IMR-90 (cell line): Measurements from ENCODE around the gene ERAP2. TPM values are rescaled to one million over a fixed set of nuclear protein-coding genes. Genes with fewer than 3 reads are reported as not detected.

ENCODE experiments used
- ATAC-seq: fragments of 200-7000 bp; cut with Tn5 transposase; 2 replicates; pipeline ENCODE4 v1.9.1; 2020; ENCODE audit warnings: low read depth, mild to moderate bottlenecking, moderate library complexity
- BruUV-seq: library from RNA; stranded (reverse); fragments of 400-500 nt; replicated peaks from 2 replicates; lab custom pipeline; 2021; lab: Mats Ljungman, UMichigan
- CTCF ChIA-PET: fragments of 300-600 bp; formaldehyde crosslinking; extraction: SDS; loops from one replicate; lab custom pipeline; 2021; ENCODE audit warnings: antibody characterized with exemption; lab: Yijun Ruan, JAX
- POLR2A ChIA-PET: fragments of 300-600 bp; sonication (Branson Sonifier 250); formaldehyde crosslinking; loops from one replicate; lab custom pipeline; 2022; ENCODE audit warnings: antibody characterized with exemption; ENCODE audit not compliant: unreplicated experiment; lab: Charles Lee
- DNase-seq: peaks from one replicate; pipeline ENCODE4 v3.0.0; 2013
- H2AFZ ChIP-seq: replicated peaks from 2 replicates; pipeline ENCODE3; 2013; ENCODE audit warnings: low read length, mild to moderate bottlenecking; ENCODE audit not compliant: poor library complexity
- H2AK5ac ChIP-seq: 2 replicates; pipeline ENCODE4 v1.6.1; 2013; ENCODE audit warnings: low read depth, low read length, inconsistent platforms
- H2AK9ac ChIP-seq: replicated peaks from 2 replicates; pipeline ENCODE3; 2013; ENCODE audit warnings: mild to moderate bottlenecking, low read depth, low read length, moderate library complexity; ENCODE audit not compliant: poor library complexity
- H2BK120ac ChIP-seq: 2 replicates; pipeline ENCODE4 v1.6.1; 2013; ENCODE audit warnings: low read depth, low read length, inconsistent platforms
- H2BK15ac ChIP-seq: 3 replicates; pipeline ENCODE4 v1.6.1; 2013; ENCODE audit warnings: low read depth, low read length, inconsistent platforms
- H2BK20ac ChIP-seq: 2 replicates; pipeline ENCODE4 v1.6.1; 2013; ENCODE audit warnings: low read depth, mild to moderate bottlenecking, inconsistent platforms, low read length, moderate library complexity
- H2BK5ac ChIP-seq: 2 replicates; pipeline ENCODE4 v1.6.1; 2013; ENCODE audit warnings: mild to moderate bottlenecking, low read depth, low read length, inconsistent platforms; ENCODE audit not compliant: poor library complexity, severe bottlenecking
- H3K14ac ChIP-seq: replicated peaks from 2 replicates; pipeline ENCODE4 v1.6.1; 2013; ENCODE audit warnings: low read depth, low read length, inconsistent platforms
- H3K18ac ChIP-seq: 2 replicates; pipeline ENCODE4 v1.6.1; 2013; ENCODE audit warnings: low read depth, low read length, control low read depth
- H3K23ac ChIP-seq: 2 replicates; pipeline ENCODE4 v1.6.1; 2013; ENCODE audit warnings: low read depth, low read length, inconsistent platforms
- H3K27ac ChIP-seq: 2 replicates; pipeline ENCODE4 v1.5.1; 2013; ENCODE audit warnings: mild to moderate bottlenecking, control low read depth, low read length; ENCODE audit not compliant: insufficient read depth
- H3K27me3 ChIP-seq: 2 replicates; pipeline ENCODE4 v1.6.1; 2013; ENCODE audit warnings: low read length; ENCODE audit not compliant: control insufficient read depth, insufficient read depth
- H3K36me3 ChIP-seq: 2 replicates; pipeline ENCODE4 v1.6.1; 2013; ENCODE audit warnings: low read length, mixed read lengths; ENCODE audit not compliant: control insufficient read depth, insufficient read depth
- H3K4ac ChIP-seq: 2 replicates; pipeline ENCODE4 v1.6.1; 2013; ENCODE audit warnings: low read depth, low read length, inconsistent platforms
- H3K4me1 ChIP-seq: 2 replicates; pipeline ENCODE4 v1.6.1; 2013; ENCODE audit warnings: low read length, mixed read lengths; ENCODE audit not compliant: control insufficient read depth, insufficient read depth
- H3K4me2 ChIP-seq: 2 replicates; pipeline ENCODE4 v1.6.1; 2013; ENCODE audit warnings: low read depth, mild to moderate bottlenecking, control low read depth, low read length, moderate library complexity
- H3K4me3 ChIP-seq: 2 replicates; pipeline ENCODE4 v1.5.1; 2013; ENCODE audit warnings: low read depth, mild to moderate bottlenecking, control low read depth, low read length, moderate library complexity; ENCODE audit not compliant: insufficient read depth
- H3K56ac ChIP-seq: 2 replicates; pipeline ENCODE4 v1.6.1; 2013; ENCODE audit warnings: low read length, inconsistent platforms; ENCODE audit not compliant: insufficient read depth; ENCODE audit errors: extremely low read depth
- H3K79me1 ChIP-seq, 2 experiments: 2 replicates each; pipeline ENCODE4 v1.6.1; 2013; ENCODE audit warnings: low read length in 2 of 2, inconsistent platforms in 1 of 2, low read depth in 1 of 2
- H3K9ac ChIP-seq: 2 replicates; pipeline ENCODE4 v1.6.1; 2013; ENCODE audit warnings: low read depth, low read length, control low read depth
- H3K9me1 ChIP-seq: 2 replicates; pipeline ENCODE4 v1.6.1; 2013; ENCODE audit warnings: low read length, inconsistent platforms; ENCODE audit not compliant: insufficient read depth
- H3K9me3 ChIP-seq: 2 replicates; pipeline ENCODE4 v1.6.1; 2013; ENCODE audit warnings: low read length; ENCODE audit not compliant: control insufficient read depth, insufficient read depth
- H4K20me1 ChIP-seq: 2 replicates; pipeline ENCODE4 v1.6.1; 2013; ENCODE audit warnings: low read length, inconsistent platforms; ENCODE audit not compliant: insufficient read depth
- H4K5ac ChIP-seq: 2 replicates; pipeline ENCODE4 v1.6.1; 2013; ENCODE audit warnings: mild to moderate bottlenecking, low read depth, low read length, control low read depth
- H4K8ac ChIP-seq, 2 experiments: 2 replicates each; pipeline ENCODE4 v1.6.1; 2013; ENCODE audit warnings: low read depth in 2 of 2, low read length in 2 of 2, control low read depth in 1 of 2, inconsistent platforms in 1 of 2
- H4K91ac ChIP-seq: 2 replicates; pipeline ENCODE4 v1.6.1; 2013; ENCODE audit warnings: low read depth, low read length, inconsistent platforms; ENCODE audit not compliant: insufficient read depth
- BHLHE40 ChIP-seq: fragments of 150-350 bp; IDR thresholded peaks from 2 replicates; pipeline ENCODE4 v1.6.1; 2016; ENCODE audit warnings: mild to moderate bottlenecking, low read depth, low read length
- CEBPB ChIP-seq: IDR thresholded peaks from 2 replicates; pipeline ENCODE4 v1.6.1; 2012; ENCODE audit warnings: low read depth, low read length, improper control_type of control experiment
- CHD1 ChIP-seq: IDR thresholded peaks from 2 replicates; pipeline ENCODE4 v1.6.1; 2012; ENCODE audit warnings: low read depth, low read length, improper control_type of control experiment
- ELK1 ChIP-seq: fragments of 150-350 bp; IDR thresholded peaks from 2 replicates; pipeline ENCODE4 v1.6.1; 2016; ENCODE audit warnings: low read depth, mild to moderate bottlenecking, low read length, moderate library complexity, borderline replicate concordance
- FOS ChIP-seq: fragments of 150-350 bp; IDR thresholded peaks from 2 replicates; pipeline ENCODE4 v1.6.1; 2016; ENCODE audit warnings: low read depth, low read length
- MAZ ChIP-seq: IDR thresholded peaks from 2 replicates; pipeline ENCODE4 v1.6.1; 2012; ENCODE audit warnings: low read depth, mild to moderate bottlenecking, low read length, improper control_type of control experiment, moderate library complexity, borderline replicate concordance
- MXI1 ChIP-seq: IDR thresholded peaks from 2 replicates; pipeline ENCODE4 v1.6.1; 2012; ENCODE audit warnings: low read depth, mild to moderate bottlenecking, low read length, moderate library complexity, borderline replicate concordance
- NFE2L2 ChIP-seq: fragments of 150-350 bp; IDR thresholded peaks from 2 replicates; pipeline ENCODE4 v1.6.1; 2016; ENCODE audit warnings: low read depth, mild to moderate bottlenecking, low read length
- POLR2A ChIP-seq: IDR thresholded peaks from 2 replicates; pipeline ENCODE4 v1.6.1; 2012; ENCODE audit warnings: mild to moderate bottlenecking, low read depth, low read length
- RFX5 ChIP-seq: IDR thresholded peaks from 2 replicates; pipeline ENCODE4 v1.8.0; 2012; ENCODE audit warnings: low read depth, mild to moderate bottlenecking, low read length, moderate library complexity
- WGBS, 2 experiments: methylation state at CpG; one replicate each; pipeline versions ENCODE4 v1.1.5 to v1.1.7; 2013; ENCODE audit warnings: missing lambda C conversion rate in 2 of 2; ENCODE audit not compliant: insufficient read length in 1 of 2; ENCODE audit errors: extremely low coverage in 2 of 2; 5-methylcytosine and 5-hydroxymethylcytosine counted together
- dilution Hi-C: fragments of 300-500 bp; cut with HindIII; formaldehyde crosslinking; loops from one replicate; pipeline ENCODE4 v1.14.3; 2018; ENCODE audit warnings: low sequenced_read_pairs; ENCODE audit not compliant: unreplicated experiment
- in situ Hi-C: fragments of 300-500 bp; cut with MboI; formaldehyde crosslinking; loops from 3 replicates; pipeline ENCODE4 v1.14.3; 2019; ENCODE audit warnings: low sequenced_read_pairs, inconsistent platforms, mixed read lengths
- intact Hi-C: fragments of 100-400 bp; cut with micrococcal nuclease; formaldehyde crosslinking; loops from 2 replicates; pipeline ENCODE4 v1.10.0; 2022
- polyA plus RNA-seq, 3 experiments: library from polyadenylated mRNA; depleted of rRNA; stranded (reverse); fragments of >200 nt; gene quantifications; 2 replicates each; pipeline ENCODE4 v1.2.3, GENCODE V29; 2012; ENCODE audit warnings: low replicate concordance in 1 of 3
- total RNA-seq: library from RNA; depleted of rRNA; stranded (reverse); fragments of >200 nt; gene quantifications from 2 replicates; pipeline ENCODE4 v1.2.3, GENCODE V29; 2012

Gene ERAP2
- total and polyA plus RNA-seq, 2 of the 4 experiments (the other 2 are of a cell fraction): 10.6 to 21.3 TPM

- no peak overlapping the region for H2BK20ac ChIP-seq
- H3K4ac ChIP-seq: no peak overlapping the region
- no peak overlapping the region for H3K14ac ChIP-seq
- no TSS peak for BruUV-seq
- intact Hi-C loops: no loop called here
- H4K91ac ChIP-seq: no peak overlapping the region
- ChIA-PET POLR2A (no interaction called here), CTCF (interaction anchor here (1.3 kb wide), 1 partner anchor 22 kb away, joined by 4 read pairs; no protein-coding TSS in a partner anchor)
- no CpG with 5 or more reads among the region's 3 CpGs for WGBS, 2 experiments
- no peak overlapping the region for H4K5ac ChIP-seq
- no peak overlapping the region for H2BK5ac ChIP-seq
- no peak overlapping the region for H3K4me3 ChIP-seq
- in situ Hi-C loops: no loop called here
- H2AK9ac ChIP-seq: no peak overlapping the region
- TF ChIP-seq CEBPB (no peak), POLR2A (no peak), ELK1 (no peak), MXI1 (no peak), RFX5 (no peak), NFE2L2 (no peak), FOS (no peak), CHD1 (no peak), BHLHE40 (no peak), MAZ (no peak)
- H3K4me1 ChIP-seq: peaks cover 2% of the 10 kb centered on the region; the same call in 1 of the 2 replicates
- no peak overlapping the region for H3K9ac ChIP-seq
- peaks cover 12 to 48% of the 10 kb centered on the region in 2 experiments for H3K79me1 ChIP-seq
- H3K27ac ChIP-seq: no peak overlapping the region
- H3K4me2 ChIP-seq: no peak overlapping the region
- no peak overlapping the region for H2AK5ac ChIP-seq
- peaks cover 3% of the 10 kb centered on the region; the same call in 1 of the 2 replicates for H4K20me1 ChIP-seq
- dilution Hi-C loops: no loop called here
- peak; percentile 32 for DNase-seq
- no peak overlapping the region for H3K23ac ChIP-seq
- no peak for ATAC-seq
- no peak overlapping the region for H2BK120ac ChIP-seq
- no peaks in the 10 kb centered on the region for H3K9me3 ChIP-seq
- H3K27me3 ChIP-seq: no peaks in the 10 kb centered on the region
- peaks cover 2% of the 10 kb centered on the region; the same call in 1 of the 2 replicates for H3K9me1 ChIP-seq
- no peak overlapping the region for H4K8ac ChIP-seq
- H3K56ac ChIP-seq: no peak overlapping the region
- H3K36me3 ChIP-seq: no peaks in the 10 kb centered on the region
- no peak overlapping the region for H2BK15ac ChIP-seq
- H2AFZ ChIP-seq: no peak overlapping the region
- no peak overlapping the region for H3K18ac ChIP-seq
These were observed 64.3 kb downstream of the ERAP2 start for GRCh38 chr5:96940586-96940985.
